ENCODE data around the gene HTT.

GRCh38 chr4:3121110-3121509, 46.6 kb downstream of the HTT start:
- no peak for TF ChIP-seq CTCF (IDR thresholded peaks at IDR 0.05)
- TF ChIP-seq POLR2A (IDR thresholded peaks at IDR 0.05): no peak

All from upper lobe of left lung (tissue), 4 donors.